Measurements from ENCODE around the gene STK38. TPM values are rescaled to one million over a fixed set of nuclear protein-coding genes. Genes with fewer than 3 reads are reported as not detected.

The STK38 gene
- 10 to 100 TPM; 16.1 to 17.6 TPM for total RNA-seq

DNA sequence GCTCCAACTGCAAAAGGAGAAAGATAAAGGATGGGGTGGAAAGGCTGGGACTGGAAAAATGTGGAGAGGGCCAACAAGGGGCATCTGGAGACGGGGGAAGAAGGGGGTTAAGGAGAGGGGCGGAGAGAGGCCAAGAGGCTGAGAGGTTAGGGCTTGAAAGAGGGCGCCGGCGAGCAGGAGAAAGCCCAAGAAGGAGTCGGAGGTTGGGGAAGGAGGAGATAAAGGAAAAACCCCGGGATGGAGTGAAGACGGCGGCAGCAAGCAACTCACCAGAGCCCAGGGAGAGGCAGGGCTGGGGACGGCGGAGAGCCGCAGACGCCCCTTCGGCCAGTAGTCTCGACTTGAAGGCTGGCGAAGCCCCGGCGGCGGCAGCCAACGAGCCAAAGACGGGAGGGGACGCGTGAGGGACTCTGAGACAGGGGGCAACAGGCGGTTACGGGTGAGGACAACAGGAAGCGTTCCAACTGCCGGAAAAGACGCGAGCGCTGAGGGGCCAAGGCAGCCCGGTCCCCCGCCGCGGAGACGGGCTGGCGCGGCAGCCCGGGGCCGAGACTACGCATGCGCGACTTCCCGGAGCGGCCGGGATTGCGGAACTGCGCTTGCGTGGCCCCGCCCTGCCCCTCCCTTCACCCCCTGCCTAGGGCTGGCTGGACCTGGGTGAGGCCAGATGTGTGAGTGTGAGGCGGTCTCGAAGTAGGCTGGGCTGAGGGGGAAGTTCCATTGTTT, at the start of gene STK38:
Gene STK38 (minus strand): TSS at position 560 of the 726 bp plus-strand sequence. CDS start 7,277 bp downstream, outside the sequence.
- TF ChIP-seq, protein P1, sequence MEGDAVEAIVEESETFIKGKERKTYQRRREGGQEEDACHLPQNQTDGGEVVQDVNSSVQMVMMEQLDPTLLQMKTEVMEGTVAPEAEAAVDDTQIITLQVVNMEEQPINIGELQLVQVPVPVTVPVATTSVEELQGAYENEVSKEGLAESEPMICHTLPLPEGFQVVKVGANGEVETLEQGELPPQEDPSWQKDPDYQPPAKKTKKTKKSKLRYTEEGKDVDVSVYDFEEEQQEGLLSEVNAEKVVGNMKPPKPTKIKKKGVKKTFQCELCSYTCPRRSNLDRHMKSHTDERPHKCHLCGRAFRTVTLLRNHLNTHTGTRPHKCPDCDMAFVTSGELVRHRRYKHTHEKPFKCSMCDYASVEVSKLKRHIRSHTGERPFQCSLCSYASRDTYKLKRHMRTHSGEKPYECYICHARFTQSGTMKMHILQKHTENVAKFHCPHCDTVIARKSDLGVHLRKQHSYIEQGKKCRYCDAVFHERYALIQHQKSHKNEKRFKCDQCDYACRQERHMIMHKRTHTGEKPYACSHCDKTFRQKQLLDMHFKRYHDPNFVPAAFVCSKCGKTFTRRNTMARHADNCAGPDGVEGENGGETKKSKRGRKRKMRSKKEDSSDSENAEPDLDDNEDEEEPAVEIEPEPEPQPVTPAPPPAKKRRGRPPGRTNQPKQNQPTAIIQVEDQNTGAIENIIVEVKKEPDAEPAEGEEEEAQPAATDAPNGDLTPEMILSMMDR (IDR thresholded peaks at IDR 0.05) = peak in 1 of 2 donors; percentile 31
- no peaks in the 10 kb centered on the region for H3K36me3 ChIP-seq
- H3K4me3 ChIP-seq = peak within 1 kb of the TSS; percentile 79 to 90
- peak within 1 kb of the TSS; percentile 97 to 99 for H3K27ac ChIP-seq
- no peaks in the 10 kb centered on the region for H3K27me3 ChIP-seq
- H3K9me3 ChIP-seq = no peaks in the 10 kb centered on the region
- peak; percentile 92 for DNase-seq (ENCODE audit: low spot score)
- peaks cover 0 to 36% of the 10 kb centered on the region in 2 donors for H3K4me1 ChIP-seq

DNA sequence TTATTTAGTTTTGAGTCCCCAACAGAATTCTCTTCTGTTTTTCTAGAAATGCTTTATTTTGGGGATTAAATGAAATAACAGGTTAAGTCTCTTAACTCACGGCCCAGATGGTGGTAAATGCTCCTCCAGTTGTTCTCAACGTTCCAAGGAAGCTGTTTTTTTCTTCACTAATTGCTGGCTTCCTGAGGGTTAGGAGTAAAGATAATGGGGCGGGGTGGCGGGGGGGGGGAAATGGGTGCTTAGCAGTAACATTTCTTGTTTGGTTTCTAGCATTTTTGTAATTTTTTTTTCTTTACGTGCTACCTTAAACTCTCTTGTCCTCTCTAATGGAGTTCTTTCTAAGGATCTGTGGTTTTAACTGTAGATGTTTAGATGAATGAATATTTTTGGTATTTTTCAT, 49.1 kb upstream of the STK38 start:
- H3K4me1 ChIP-seq = peaks cover 2 to 48% of the 10 kb centered on the region in 2 donors
- H3K9me3 ChIP-seq = no peaks in the 10 kb centered on the region
- H3K27me3 ChIP-seq = no peaks in the 10 kb centered on the region
- DNase-seq (ENCODE audit: low spot score) = no peak
- H3K36me3 ChIP-seq = peaks cover 48% of the 10 kb centered on the region
- peak overlapping the region; percentile 95 to 96 for H3K27ac ChIP-seq
- peak overlapping the region; percentile 62 to 64 for H3K4me3 ChIP-seq
- TF ChIP-seq, protein P1 (IDR thresholded peaks at IDR 0.05) = no peak

DNA sequence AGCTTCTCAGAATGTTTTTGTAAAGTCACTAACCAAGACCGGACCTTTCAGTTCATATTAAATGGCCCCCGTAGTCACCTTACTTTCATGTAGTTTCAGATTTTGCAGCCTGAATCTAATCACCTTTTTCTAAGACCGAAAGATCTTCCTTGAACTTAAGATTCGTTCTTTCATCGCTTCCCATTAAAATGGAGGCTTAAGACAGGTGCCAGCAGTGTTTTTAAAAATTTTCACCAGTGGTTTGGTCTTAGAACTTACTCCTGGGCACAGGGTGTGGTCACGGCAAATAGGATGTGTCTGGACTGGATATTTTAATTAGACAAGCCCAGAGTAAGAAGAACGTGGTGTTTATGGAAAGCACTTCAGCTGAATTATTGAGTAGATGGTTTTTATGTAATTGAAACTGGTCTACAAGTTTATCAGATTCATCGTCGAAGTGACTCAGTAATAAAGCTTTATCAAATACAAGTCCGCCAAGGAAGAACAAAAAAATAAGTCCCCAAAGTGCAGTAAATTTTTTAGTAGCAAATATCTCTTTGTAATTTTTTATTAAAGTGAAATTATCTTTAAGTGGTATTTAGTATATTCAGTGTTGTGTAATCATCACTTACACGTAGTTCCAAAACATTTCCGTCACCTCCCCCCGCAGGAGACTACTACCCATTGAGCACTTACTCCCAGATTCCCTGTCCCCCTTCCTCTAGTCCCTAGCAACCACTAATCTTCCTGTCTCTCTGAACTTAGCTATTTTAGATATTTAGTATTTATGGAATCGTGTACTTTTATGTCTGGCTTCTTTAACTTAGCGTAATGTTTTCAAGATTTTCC, 47.8 kb upstream of the STK38 start:
- no peak for DNase-seq (ENCODE audit: low spot score)
- H3K36me3 ChIP-seq = peaks cover 36% of the 10 kb centered on the region
- TF ChIP-seq, protein P1 (IDR thresholded peaks at IDR 0.05) = no peak
- H3K4me1 ChIP-seq = peaks cover 2 to 37% of the 10 kb centered on the region in 2 donors
- no peaks in the 10 kb centered on the region for H3K9me3 ChIP-seq
- H3K27me3 ChIP-seq = no peaks in the 10 kb centered on the region
- H3K27ac ChIP-seq = peak overlapping the region; percentile 95 to 96
- H3K4me3 ChIP-seq = peak overlapping the region; percentile 62 to 64

DNA sequence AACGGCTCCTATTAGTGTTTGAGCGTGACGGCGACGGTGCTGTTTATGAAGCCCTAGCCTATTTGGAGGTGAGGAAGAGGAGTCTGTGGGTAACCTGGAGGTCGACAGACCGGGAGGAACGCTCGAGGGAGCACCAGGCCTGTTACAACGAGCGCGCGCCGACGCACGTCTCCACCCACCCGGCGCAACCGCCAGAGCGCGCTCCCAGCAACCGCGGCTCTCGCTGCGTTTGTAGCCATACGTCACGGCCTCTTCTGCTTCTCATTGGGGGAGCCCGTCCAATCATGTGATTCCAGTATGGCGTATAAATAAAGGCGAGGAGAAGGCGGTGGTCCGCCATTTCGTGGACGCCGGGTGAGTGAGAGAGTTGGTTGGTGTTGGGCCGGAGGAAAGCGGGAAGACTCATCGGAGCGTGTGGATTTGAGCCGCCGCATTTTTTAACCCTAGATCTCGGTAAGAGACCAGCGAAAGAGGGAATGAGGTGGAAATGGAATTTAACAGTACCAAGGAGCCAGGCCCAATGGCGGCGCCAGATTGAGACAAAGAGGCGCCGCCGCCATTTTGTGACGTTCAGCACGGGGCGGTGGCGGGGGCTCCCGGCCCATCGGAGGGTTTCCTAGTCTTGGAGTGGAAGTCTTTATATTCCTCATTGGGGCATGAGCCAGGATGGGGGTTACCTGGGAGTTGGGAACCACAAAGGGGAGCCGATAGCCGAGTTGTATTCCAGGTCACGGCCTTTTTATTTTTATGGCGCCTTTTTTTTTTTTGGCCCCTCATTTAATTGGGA, 46.9 kb upstream of the STK38 start, which contains the start of gene SRSF3:
Gene SRSF3 (plus strand): TSS at position 334 of the 787 bp plus-strand sequence. CDS start 2,401 bp downstream, outside the sequence.
- peak within 1 kb of the TSS; percentile 95 to 96 for H3K27ac ChIP-seq
- peak; percentile 98 for DNase-seq (ENCODE audit: low spot score)
- H3K27me3 ChIP-seq = no peaks in the 10 kb centered on the region
- H3K4me1 ChIP-seq = peaks cover 2 to 29% of the 10 kb centered on the region in 2 donors
- H3K4me3 ChIP-seq = peak within 1 kb of the TSS; percentile 62 to 64
- H3K36me3 ChIP-seq = peaks cover 28% of the 10 kb centered on the region
- no peaks in the 10 kb centered on the region for H3K9me3 ChIP-seq
- TF ChIP-seq, protein P1 (IDR thresholded peaks at IDR 0.05) = peak; percentile 25 to 61

DNA sequence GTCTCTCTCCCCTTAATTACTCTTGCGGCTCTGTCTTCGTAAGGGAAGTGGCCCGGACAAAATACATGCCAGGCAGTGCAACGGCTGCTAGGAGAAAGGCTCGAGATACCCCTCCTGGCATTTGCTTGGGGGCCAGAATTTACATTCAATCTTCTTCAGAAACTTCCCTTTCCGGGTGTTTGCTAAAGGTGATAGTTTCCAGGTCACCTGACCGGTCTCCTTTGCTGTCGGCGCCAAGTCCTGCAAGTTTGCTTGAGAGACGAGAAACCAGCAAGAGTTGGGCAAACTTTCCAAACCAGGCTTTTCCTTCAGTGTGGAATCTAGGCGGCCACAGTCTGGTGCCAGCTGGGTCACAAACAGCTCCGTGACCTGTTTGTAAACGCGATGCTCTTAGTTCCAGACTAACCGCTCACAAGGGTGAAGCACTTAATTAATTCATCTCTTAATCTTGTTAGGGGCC, 46.3 kb upstream of the STK38 start:
- H3K36me3 ChIP-seq = peaks cover 21% of the 10 kb centered on the region
- H3K4me1 ChIP-seq = peaks cover 2 to 22% of the 10 kb centered on the region in 2 donors
- peak; percentile 75 for DNase-seq (ENCODE audit: low spot score)

More for the DNA sequence above, 46.3 kb upstream of the STK38 start:
- TF ChIP-seq, protein P1 (IDR thresholded peaks at IDR 0.05) = no peak
- Histone ChIP-seq H3K9me3 (no peaks in the 10 kb centered on the region), H3K27ac (peak overlapping the region; percentile 95 to 96), H3K27me3 (no peaks in the 10 kb centered on the region), H3K4me3 (peak overlapping the region; percentile 32 to 62)
